ENCODE results near the gene SUN1.

DNA sequence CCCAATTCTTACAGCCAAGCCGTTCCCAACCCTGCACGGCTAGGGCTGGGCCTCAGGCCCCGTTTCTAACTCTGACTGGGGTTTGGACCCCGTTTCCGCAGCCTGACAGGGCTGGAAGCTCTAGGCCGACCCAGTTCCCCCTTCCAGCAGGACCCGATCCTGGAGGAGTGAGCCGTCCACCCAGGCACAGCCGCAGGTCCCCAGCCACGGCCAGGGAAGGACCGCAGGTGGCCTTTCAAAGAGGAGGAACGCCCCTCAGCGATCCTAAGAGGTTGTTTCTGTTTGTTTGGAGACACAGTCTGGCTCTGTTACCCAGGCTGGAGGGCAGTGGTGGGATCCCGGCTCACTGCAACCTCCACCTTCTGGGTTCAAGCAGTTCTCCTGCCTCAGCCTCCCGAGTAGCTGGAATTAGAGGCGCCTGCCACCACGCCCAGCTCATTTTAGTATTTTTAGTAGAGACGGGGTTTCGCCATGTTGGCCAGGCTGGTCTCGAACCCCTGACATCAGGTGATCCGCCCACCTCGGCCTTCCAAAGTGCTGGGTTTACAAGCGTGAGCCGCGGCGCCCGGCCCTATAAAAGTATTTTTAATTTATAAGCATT, 43.3 kb downstream of the SUN1 start:
- TF ChIP-seq, protein P1, sequence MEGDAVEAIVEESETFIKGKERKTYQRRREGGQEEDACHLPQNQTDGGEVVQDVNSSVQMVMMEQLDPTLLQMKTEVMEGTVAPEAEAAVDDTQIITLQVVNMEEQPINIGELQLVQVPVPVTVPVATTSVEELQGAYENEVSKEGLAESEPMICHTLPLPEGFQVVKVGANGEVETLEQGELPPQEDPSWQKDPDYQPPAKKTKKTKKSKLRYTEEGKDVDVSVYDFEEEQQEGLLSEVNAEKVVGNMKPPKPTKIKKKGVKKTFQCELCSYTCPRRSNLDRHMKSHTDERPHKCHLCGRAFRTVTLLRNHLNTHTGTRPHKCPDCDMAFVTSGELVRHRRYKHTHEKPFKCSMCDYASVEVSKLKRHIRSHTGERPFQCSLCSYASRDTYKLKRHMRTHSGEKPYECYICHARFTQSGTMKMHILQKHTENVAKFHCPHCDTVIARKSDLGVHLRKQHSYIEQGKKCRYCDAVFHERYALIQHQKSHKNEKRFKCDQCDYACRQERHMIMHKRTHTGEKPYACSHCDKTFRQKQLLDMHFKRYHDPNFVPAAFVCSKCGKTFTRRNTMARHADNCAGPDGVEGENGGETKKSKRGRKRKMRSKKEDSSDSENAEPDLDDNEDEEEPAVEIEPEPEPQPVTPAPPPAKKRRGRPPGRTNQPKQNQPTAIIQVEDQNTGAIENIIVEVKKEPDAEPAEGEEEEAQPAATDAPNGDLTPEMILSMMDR (conservative IDR thresholded peaks at IDR 0.05 in 1 of 2, IDR thresholded peaks at IDR 0.05 in 1 of 2; ENCODE audit: low read depth in 1 of 2, low read length in 2 of 2) = no peak
- TF ChIP-seq EZH2 (IDR thresholded peaks at IDR 0.05; ENCODE audit: low read length, missing control alignments) = no peak

All from fibroblast of lung (primary cell).